DOHH2 (cell line): Measurements from ENCODE around the gene SLFN12.

Experiments used
- H3F3A ChIP-seq: fragments of 200-600 bp; sonication (generic), shearing (Covaris generic); 2 replicates; pipeline ENCODE4 v1.6.0; 2016; ENCODE audit warnings: antibody characterized with exemption, mild to moderate bottlenecking; ENCODE audit not compliant: control insufficient read depth, insufficient read depth
- H3K27ac ChIP-seq: fragments of 200-600 bp; sonication (generic); 2 replicates; pipeline ENCODE4 v1.5.1; 2014; ENCODE audit warnings: low read depth, mild to moderate bottlenecking, low read length, moderate library complexity
- H3K27me3 ChIP-seq: fragments of 200-600 bp; sonication (generic); 2 replicates; pipeline ENCODE4 v1.6.1; 2014; ENCODE audit warnings: mild to moderate bottlenecking, low read length, mixed read lengths; ENCODE audit not compliant: control insufficient read depth
- H3K36me3 ChIP-seq: fragments of 200-600 bp; sonication (generic); 2 replicates; pipeline ENCODE4 v1.6.1; 2014; ENCODE audit warnings: mild to moderate bottlenecking, low read length, moderate library complexity, mixed read lengths; ENCODE audit not compliant: control insufficient read depth
- H3K4me1 ChIP-seq: fragments of 200-600 bp; sonication (generic); 2 replicates; pipeline ENCODE4 v1.6.1; 2014; ENCODE audit warnings: mild to moderate bottlenecking, low read length, mixed read lengths; ENCODE audit not compliant: control insufficient read depth
- H3K4me2 ChIP-seq: fragments of 200-600 bp; sonication (generic); 2 replicates; pipeline ENCODE4 v1.6.0; 2014; ENCODE audit warnings: mild to moderate bottlenecking, low read length, moderate library complexity
- H3K4me3 ChIP-seq: fragments of 200-600 bp; sonication (generic); 2 replicates; pipeline ENCODE4 v1.5.1; 2014; ENCODE audit warnings: mild to moderate bottlenecking, low read length, mixed read lengths
- H3K79me2 ChIP-seq: fragments of 200-600 bp; sonication (generic); 2 replicates; pipeline ENCODE4 v1.6.1; 2014; ENCODE audit warnings: mild to moderate bottlenecking, low read length, mixed read lengths; ENCODE audit not compliant: control insufficient read depth
- H3K9me2 ChIP-seq: fragments of 200-600 bp; sonication (generic); replicated peaks from 2 replicates; pipeline ENCODE4 v1.6.1; 2014; ENCODE audit warnings: mild to moderate bottlenecking, low read length, mixed read lengths; ENCODE audit not compliant: control insufficient read depth
- H3K9me3 ChIP-seq: fragments of 200-600 bp; sonication (generic); 2 replicates; pipeline ENCODE4 v1.6.1; 2014; ENCODE audit warnings: antibody characterized with exemption, low read length, mixed read lengths; ENCODE audit not compliant: control insufficient read depth, insufficient read depth
- H4K20me1 ChIP-seq: fragments of 200-600 bp; sonication (generic); 2 replicates; pipeline ENCODE4 v1.6.0; 2014; ENCODE audit warnings: low read depth, mild to moderate bottlenecking, antibody characterized with exemption, low read length, moderate library complexity; ENCODE audit not compliant: control insufficient read depth, insufficient read depth
- CTCF ChIP-seq: fragments of 200-600 bp; sonication (generic); IDR thresholded peaks from one replicate; pipeline ENCODE4 v1.5.1; 2014; ENCODE audit warnings: antibody characterized with exemption, mild to moderate bottlenecking, low read depth, low read length; ENCODE audit not compliant: poor library complexity, severe bottlenecking
- EZH2phosphoT487 ChIP-seq: fragments of 200-600 bp; sonication (generic); IDR thresholded peaks from 2 replicates; pipeline ENCODE4 v1.6.1; 2017; ENCODE audit warnings: borderline replicate concordance, mild to moderate bottlenecking, antibody characterized with exemption, low read length, moderate library complexity, mixed read lengths

SLFN12 gene

GRCh38 chr17:35432176-35433074, at the start of gene SLFN12:
Gene SLFN12 (minus strand): TSS chr17:35432500. CDS start chr17:35423028, 9,472 bp downstream.
- Histone ChIP-seq H3K27ac (no peak within 1 kb of the TSS), H3K4me3 (no peak within 1 kb of the TSS), H3K4me1 (no peaks in the 10 kb centered on the region)

GRCh38 chr17:35479271-35479670, 47.0 kb upstream of the SLFN12 start:
- Histone ChIP-seq H3K79me2 (no peaks in the 10 kb centered on the region), H3K4me3 (no peak overlapping the region), H3K4me2 (no peak overlapping the region), H3K9me2 (no peaks in the 10 kb centered on the region), H3K27me3 (peaks cover 3% of the 10 kb centered on the region; the same call in 1 of the 2 replicates), H3F3A (no peaks in the 10 kb centered on the region), H3K9me3 (0 out of 2 replicates have a peak, but pooled peaks cover 3% of the 10 kb centered on the region), H3K4me1 (no peaks in the 10 kb centered on the region), H3K27ac (no peak overlapping the region), H4K20me1 (no peaks in the 10 kb centered on the region), H3K36me3 (no peaks in the 10 kb centered on the region)
- TF ChIP-seq EZH2phosphoT487 (no peak), CTCF (no peak)

More at GRCh38 chr17:35432176-35433074, at the start of gene SLFN12:
- TF ChIP-seq EZH2phosphoT487, result no peak
- TF ChIP-seq CTCF, result no peak
- H3K27me3 ChIP-seq, result peaks cover 27% of the 10 kb centered on the region
- no peak within 1 kb of the TSS for H3K4me2 ChIP-seq
- no peaks in the 10 kb centered on the region for H3K9me3 ChIP-seq
- H3F3A ChIP-seq, result no peaks in the 10 kb centered on the region
- H3K79me2 ChIP-seq, result no peaks in the 10 kb centered on the region
- H3K36me3 ChIP-seq, result no peaks in the 10 kb centered on the region
- H3K9me2 ChIP-seq, result no peaks in the 10 kb centered on the region
- H4K20me1 ChIP-seq, result no peaks in the 10 kb centered on the region

GRCh38 chr17:35477248-35477647, 44.9 kb upstream of the SLFN12 start:
- Histone ChIP-seq H3K4me2 (no peak overlapping the region), H3K27ac (no peak overlapping the region)

More at GRCh38 chr17:35477248-35477647, 44.9 kb upstream of the SLFN12 start:
- Histone ChIP-seq H3K9me2 (no peaks in the 10 kb centered on the region), H3K27me3 (peaks cover 3% of the 10 kb centered on the region; the same call in 1 of the 2 replicates), H3K9me3 (no peaks in the 10 kb centered on the region), H3K36me3 (no peaks in the 10 kb centered on the region), H3K79me2 (no peaks in the 10 kb centered on the region), H3F3A (no peaks in the 10 kb centered on the region), H3K4me1 (no peaks in the 10 kb centered on the region), H3K4me3 (no peak overlapping the region), H4K20me1 (no peaks in the 10 kb centered on the region)
- no peak for TF ChIP-seq EZH2phosphoT487
- TF ChIP-seq CTCF, result no peak
